ENCODE results near the gene RCAN1.
"Not testable (repeated sequence)": the region's sequence is repeated elsewhere in the genome, so short reads cannot be mapped to it uniquely, and the experiment has no call there.

Gene RCAN1

DNA sequence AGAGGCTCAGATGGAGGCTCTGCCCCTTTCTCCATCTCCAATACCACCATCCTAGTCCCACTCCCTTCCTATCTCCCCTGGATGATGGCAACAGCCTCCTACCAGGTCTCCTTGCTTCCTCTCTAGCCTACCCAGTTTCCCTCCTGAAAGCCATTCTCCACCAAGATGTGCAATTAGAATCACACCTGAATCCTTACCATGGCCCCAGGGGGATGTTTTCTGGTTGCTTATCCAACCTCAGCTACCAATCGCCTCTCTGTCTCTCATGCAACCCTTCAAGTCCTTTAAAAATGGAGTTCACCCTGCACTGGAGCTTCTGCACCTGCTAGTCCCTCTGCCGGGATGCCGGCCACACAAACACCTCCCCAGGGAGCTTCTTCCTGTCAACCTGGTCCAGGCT, 2.9 kb downstream of the RCAN1 start:
- H3K4me3 ChIP-seq (ENCODE audit: low read depth, low read length): no peak overlapping the region
- no peak for DNase-seq (ENCODE audit: low read depth)
- TF ChIP-seq POLR2A (IDR thresholded peaks at IDR 0.05; ENCODE audit: extremely low read depth, insufficient read length) (no peak), MYC (IDR thresholded peaks at IDR 0.05; ENCODE audit: low read depth, low read length) (no peak)
- TF ChIP-seq, protein P1, sequence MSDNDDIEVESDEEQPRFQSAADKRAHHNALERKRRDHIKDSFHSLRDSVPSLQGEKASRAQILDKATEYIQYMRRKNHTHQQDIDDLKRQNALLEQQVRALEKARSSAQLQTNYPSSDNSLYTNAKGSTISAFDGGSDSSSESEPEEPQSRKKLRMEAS (IDR thresholded peaks at IDR 0.05; ENCODE audit: low read depth, low read length): no peak
- TF ChIP-seq, protein P2, sequence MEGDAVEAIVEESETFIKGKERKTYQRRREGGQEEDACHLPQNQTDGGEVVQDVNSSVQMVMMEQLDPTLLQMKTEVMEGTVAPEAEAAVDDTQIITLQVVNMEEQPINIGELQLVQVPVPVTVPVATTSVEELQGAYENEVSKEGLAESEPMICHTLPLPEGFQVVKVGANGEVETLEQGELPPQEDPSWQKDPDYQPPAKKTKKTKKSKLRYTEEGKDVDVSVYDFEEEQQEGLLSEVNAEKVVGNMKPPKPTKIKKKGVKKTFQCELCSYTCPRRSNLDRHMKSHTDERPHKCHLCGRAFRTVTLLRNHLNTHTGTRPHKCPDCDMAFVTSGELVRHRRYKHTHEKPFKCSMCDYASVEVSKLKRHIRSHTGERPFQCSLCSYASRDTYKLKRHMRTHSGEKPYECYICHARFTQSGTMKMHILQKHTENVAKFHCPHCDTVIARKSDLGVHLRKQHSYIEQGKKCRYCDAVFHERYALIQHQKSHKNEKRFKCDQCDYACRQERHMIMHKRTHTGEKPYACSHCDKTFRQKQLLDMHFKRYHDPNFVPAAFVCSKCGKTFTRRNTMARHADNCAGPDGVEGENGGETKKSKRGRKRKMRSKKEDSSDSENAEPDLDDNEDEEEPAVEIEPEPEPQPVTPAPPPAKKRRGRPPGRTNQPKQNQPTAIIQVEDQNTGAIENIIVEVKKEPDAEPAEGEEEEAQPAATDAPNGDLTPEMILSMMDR (IDR thresholded peaks at IDR 0.05; ENCODE audit: low read depth, low read length): no peak

DNA sequence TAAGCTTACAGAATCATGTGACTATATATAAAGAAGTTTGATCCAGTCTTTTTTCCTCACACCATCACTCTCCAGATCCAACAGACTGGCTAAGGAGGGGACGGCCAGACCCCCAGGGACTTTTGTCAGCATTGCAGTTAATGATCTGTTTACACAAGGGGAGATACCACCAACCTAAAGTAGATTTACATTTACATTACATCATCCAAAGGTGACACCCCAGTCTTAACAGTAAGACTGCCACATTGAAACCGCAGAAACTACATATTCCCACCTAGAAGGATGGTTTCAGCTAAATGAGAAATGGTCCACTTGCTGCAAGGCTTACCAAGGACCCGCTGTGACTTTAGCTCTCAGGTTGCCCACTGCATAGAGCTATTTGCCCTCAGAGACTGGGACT, 3.4 kb downstream of the RCAN1 start:
- TF ChIP-seq, protein P2 (IDR thresholded peaks at IDR 0.05; ENCODE audit: low read depth, low read length): no peak
- TF ChIP-seq POLR2A (IDR thresholded peaks at IDR 0.05; ENCODE audit: extremely low read depth, insufficient read length) (no peak), MYC (IDR thresholded peaks at IDR 0.05; ENCODE audit: low read depth, low read length) (no peak)
- TF ChIP-seq, protein P1 (IDR thresholded peaks at IDR 0.05; ENCODE audit: low read depth, low read length): no peak
- no peak overlapping the region for H3K4me3 ChIP-seq (ENCODE audit: low read depth, low read length)
- no peak for DNase-seq (ENCODE audit: low read depth)

DNA sequence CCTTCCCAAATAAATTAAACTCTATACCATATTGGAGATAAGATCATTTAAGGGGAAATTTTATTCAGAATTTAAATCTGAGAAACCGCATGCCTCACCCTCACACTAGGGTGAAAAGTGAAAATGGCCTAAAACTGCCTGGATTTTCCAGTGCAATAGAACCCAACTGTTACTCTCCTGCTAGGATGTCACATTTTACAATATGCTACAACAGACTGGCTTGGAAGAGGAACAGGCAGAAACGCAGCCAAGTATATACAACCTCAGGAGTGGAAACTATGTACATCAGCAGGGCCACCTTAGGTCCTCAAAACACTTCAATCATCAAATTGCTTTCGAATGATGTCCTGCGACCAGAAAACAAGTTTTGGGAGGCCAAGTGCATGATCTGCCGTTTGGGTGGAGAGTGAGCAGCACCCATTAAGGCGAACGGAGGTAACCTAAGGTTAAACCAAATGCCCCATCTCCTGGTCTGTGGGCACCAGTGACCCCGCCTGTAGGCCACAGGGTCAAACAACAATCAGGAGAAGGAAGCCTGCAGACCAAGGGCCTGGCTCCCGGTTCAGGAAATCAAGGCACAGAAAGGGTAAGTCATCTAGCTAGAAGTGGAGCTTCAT, 4.9 kb downstream of the RCAN1 start:
- no peak for DNase-seq (ENCODE audit: low read depth)
- TF ChIP-seq, protein P2 (IDR thresholded peaks at IDR 0.05; ENCODE audit: low read depth, low read length): no peak
- TF ChIP-seq MYC (IDR thresholded peaks at IDR 0.05; ENCODE audit: low read depth, low read length): no peak
- TF ChIP-seq, protein P1 (IDR thresholded peaks at IDR 0.05; ENCODE audit: low read depth, low read length): no peak
- TF ChIP-seq POLR2A (IDR thresholded peaks at IDR 0.05; ENCODE audit: extremely low read depth, insufficient read length): no peak
- H3K4me3 ChIP-seq (ENCODE audit: low read depth, low read length): no peak overlapping the region

DNA sequence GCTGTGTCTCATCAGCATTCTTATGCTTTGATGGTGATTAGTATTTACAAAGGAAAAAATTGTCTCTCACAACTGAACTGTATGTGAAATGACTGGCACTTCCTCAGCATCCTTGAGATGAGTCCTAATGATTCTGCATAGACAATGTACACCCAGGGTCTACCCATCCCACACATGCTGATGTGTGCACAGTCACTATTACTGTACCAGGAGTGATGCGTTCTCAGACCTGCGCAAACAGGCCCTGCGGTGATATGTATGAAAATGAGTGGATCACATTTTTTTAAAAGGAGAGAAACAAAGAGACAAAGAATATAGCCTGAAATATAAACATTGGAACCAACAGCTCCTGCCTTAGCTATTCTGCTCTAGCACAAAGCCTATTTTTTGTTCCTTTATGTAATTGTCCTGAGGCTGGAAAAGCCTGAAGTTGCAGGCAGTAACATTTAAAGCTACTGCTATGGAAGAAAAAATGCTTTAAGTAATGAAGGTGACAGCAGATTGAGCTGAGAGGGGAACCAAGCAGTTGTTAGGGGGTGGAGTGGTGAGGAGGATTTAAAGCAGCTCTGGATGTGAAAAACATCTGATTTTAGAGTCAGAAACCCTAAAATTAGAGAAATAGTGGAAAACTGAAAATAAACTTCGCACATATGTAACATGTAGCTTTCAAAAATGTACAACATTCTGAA, 5.5 kb downstream of the RCAN1 start:
- no peak for DNase-seq (ENCODE audit: low read depth)
- TF ChIP-seq MYC (IDR thresholded peaks at IDR 0.05; ENCODE audit: low read depth, low read length) (no peak), POLR2A (IDR thresholded peaks at IDR 0.05; ENCODE audit: extremely low read depth, insufficient read length) (no peak)
- H3K4me3 ChIP-seq (ENCODE audit: low read depth, low read length): no peak overlapping the region

DNA sequence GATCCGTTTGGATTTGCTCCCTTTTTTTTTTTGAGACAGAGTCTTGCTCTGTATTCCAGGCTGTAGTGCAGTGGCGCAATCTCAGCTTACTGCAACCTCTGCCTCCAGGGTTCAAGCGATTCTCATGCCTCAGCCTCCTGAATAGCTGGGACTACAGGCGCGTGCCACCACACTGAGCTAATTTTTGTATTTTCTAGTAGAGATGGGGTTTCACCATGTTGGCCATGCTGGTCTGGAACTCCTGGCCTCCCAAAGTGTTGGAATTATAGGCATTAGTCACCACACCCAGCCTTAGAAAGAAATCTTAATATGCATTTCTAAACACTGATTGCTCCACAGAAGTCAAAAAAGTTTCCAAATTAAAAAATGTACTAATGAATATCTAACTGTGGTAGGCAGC, 7.5 kb downstream of the RCAN1 start:
- DNase-seq (ENCODE audit: low read depth); H3K4me3 ChIP-seq (ENCODE audit: low read depth, low read length): not testable (repeated sequence)

DNA sequence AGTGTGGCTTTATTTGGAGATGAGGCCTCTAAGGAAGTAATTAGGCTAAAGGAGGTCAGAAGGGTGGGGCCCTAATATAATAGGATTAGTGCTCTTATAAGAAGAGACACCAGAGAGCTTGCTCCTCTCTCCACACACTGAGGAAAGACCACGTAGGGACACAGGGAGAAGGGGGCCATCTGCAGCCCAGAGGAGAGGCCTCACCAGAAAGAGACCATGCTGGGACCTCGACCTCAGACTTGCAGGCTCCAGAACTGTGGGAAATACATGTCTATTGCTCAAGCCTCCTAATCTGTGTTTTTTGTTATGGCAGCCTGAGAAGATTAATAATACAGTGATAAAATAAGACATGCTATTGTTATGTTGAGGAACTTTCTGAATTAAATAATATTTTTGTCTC, 8.3 kb downstream of the RCAN1 start:
- TF ChIP-seq MYC (IDR thresholded peaks at IDR 0.05; ENCODE audit: low read depth, low read length) (no peak), POLR2A (IDR thresholded peaks at IDR 0.05; ENCODE audit: extremely low read depth, insufficient read length) (no peak)
- TF ChIP-seq, protein P1 (IDR thresholded peaks at IDR 0.05; ENCODE audit: low read depth, low read length): no peak
- TF ChIP-seq, protein P2 (IDR thresholded peaks at IDR 0.05; ENCODE audit: low read depth, low read length): no peak
- DNase-seq (ENCODE audit: low read depth): no peak
- no peak overlapping the region for H3K4me3 ChIP-seq (ENCODE audit: low read depth, low read length)

DNA sequence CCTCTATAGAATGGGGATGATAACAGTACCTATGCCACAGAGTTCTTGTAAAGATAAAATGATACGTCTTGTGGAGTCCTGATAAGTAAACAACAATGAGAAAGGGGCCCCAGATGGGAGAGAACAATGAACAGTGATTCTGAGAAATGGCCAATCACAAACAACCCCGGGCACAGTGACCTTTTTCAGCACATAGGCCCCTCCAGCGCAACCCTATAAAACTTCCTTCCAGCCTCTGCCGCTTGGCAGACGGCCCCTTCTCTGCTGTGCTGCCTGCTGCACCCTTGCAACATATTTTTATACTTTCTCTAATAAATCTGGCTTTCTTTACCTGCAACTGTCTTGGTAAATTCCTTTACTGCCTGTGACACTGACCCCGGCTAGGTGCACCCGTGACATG, 8.9 kb downstream of the RCAN1 start:
- TF ChIP-seq, protein P1 (IDR thresholded peaks at IDR 0.05; ENCODE audit: low read depth, low read length): no peak
- TF ChIP-seq, protein P2 (IDR thresholded peaks at IDR 0.05; ENCODE audit: low read depth, low read length): no peak
- no peak for TF ChIP-seq MYC (IDR thresholded peaks at IDR 0.05; ENCODE audit: low read depth, low read length)
- no peak for TF ChIP-seq POLR2A (IDR thresholded peaks at IDR 0.05; ENCODE audit: extremely low read depth, insufficient read length)
- H3K4me3 ChIP-seq (ENCODE audit: low read depth, low read length): no peak overlapping the region
- DNase-seq (ENCODE audit: low read depth): no peak

DNA sequence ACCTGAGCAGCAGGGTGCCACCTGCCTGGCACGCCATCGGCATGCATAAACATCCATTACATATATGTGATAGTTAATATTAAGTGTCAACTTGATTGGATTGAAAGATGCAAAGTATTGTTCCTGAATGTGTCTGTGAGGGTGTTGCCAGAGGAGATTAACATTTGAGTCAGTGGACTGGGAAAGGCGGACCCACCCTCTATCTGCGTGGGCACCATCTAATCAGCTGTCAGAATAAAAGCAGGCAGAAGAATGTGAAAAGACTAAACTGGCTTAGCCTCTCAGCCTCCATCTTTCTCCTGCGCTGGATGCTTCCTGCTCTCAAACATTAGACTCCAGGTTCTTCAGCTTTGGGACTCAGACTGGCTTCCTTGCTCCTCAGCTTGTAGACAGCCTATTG, 10.0 kb downstream of the RCAN1 start:
- not testable (repeated sequence) for DNase-seq (ENCODE audit: low read depth); H3K4me3 ChIP-seq (ENCODE audit: low read depth, low read length)

All from NB4 (cell line).